H1 (cell line): ENCODE results near the gene ADCY3. TPM values are rescaled to one million over a fixed set of nuclear protein-coding genes. Genes with fewer than 3 reads are reported as not detected.

ENCODE experiments used
- BCL11A ChIP-seq, 2 experiments: IDR thresholded peaks; one replicate each; pipeline ENCODE4 v1.6.1; 2011; ENCODE audit warnings: low read depth in 2 of 2, low read length in 2 of 2, mild to moderate bottlenecking in 2 of 2
- FOSL1 ChIP-seq: IDR thresholded peaks from 2 replicates; pipeline ENCODE4 v1.6.1; 2011; ENCODE audit warnings: mild to moderate bottlenecking, low read depth, low read length, moderate library complexity; ENCODE audit not compliant: insufficient read depth
- GTF2F1 ChIP-seq: IDR thresholded peaks from 2 replicates; pipeline ENCODE4 v1.6.1; 2012; ENCODE audit warnings: low read depth, low read length, improper control_type of control experiment, borderline replicate concordance
- HDAC2 ChIP-seq, 2 experiments: fragments of 300-600 bp in 1 of 2; sonication (generic) in 1 of 2; IDR thresholded peaks; 2 replicates each; pipeline ENCODE4 v1.6.1; 2011 to 2012; ENCODE audit warnings: low read depth in 2 of 2, low read length in 2 of 2, mild to moderate bottlenecking in 2 of 2, moderate library complexity in 2 of 2, borderline replicate concordance in 1 of 2, inconsistent platforms in 1 of 2
- polyA plus RNA-seq, 7 experiments: library from polyadenylated mRNA; depleted of rRNA in 3 of 7; stranded (reverse) in 5 of 7; unstranded in 2 of 7; fragments of >200 nt in 5 of 7; fragments of 200-250 nt in 2 of 7; gene quantifications; 1 replicate in 5 of 7; 2 replicates in 1 of 7; 4 replicates in 1 of 7; pipeline versions ENCODE4 v1.2.1 to v1.2.3, GENCODE V29; 2011 to 2013; ENCODE audit warnings: missing spikeins in 2 of 7, mixed read lengths in 2 of 7
- total RNA-seq: library from RNA; stranded (reverse); fragmentation: NEBNext Ultra II Directional; extraction: Animal tissue kit (Norgen Biotek cat#: 25700); gene quantifications from 2 replicates; pipeline ENCODE4 v1.2.1, GENCODE V29; 2021

The ADCY3 gene
- total and polyA plus RNA-seq, 2 of the 8 experiments (the other 6 are each of a cell fraction or from before 2014, with no cell fraction given) = 45.1 to 52.9 TPM

GRCh38 chr2:24870891-24871705 is 48.9 kb downstream of the ADCY3 start (continued):
- TF ChIP-seq HDAC2 (IDR thresholded peaks at IDR 0.05; ENCODE audit: borderline replicate concordance in 1 of 2, low read depth in 2 of 2, low read length in 2 of 2) (no peak), GTF2F1 (no peak), BCL11A (IDR thresholded peaks at IDR 0.05; ENCODE audit: low read depth in 2 of 2, low read length in 2 of 2) (no peak), FOSL1 (no peak)
